Eye (tissue), 1 donor: ENCODE results near the gene PGD.
A peak's percentile ranks its signal among the peaks of the same experiment; 100 is the strongest.

ENCODE experiments used
- DNase-seq: peaks from one replicate; pipeline ENCODE4 v3.0.0-alpha.2; 2015

PGD gene

GRCh38 chr1:10398734-10399443, at the start of gene PGD:
PGD (plus strand) TSS chr1:10399064; CDS start chr1:10399118, 54 bp downstream.
- DNase-seq, result peak; percentile 99

- no peak for DNase-seq
Measured at GRCh38 chr1:10353282-10353681, 45.6 kb upstream of the PGD start.

GRCh38 chr1:10353693-10354092, 45.2 kb upstream of the PGD start:
- no peak for DNase-seq

- no peak for DNase-seq
Measured at GRCh38 chr1:10360045-10360444, 38.8 kb upstream of the PGD start.

GRCh38 chr1:10361515-10361914, 37.3 kb upstream of the PGD start:
- DNase-seq, result no peak

GRCh38 chr1:10368194-10368593, 30.7 kb upstream of the PGD start:
- no peak for DNase-seq

GRCh38 chr1:10374442-10374860, 24.4 kb upstream of the PGD start:
- DNase-seq, result no peak

- DNase-seq, result peak; percentile 82
Measured at GRCh38 chr1:10377365-10378029, 21.4 kb upstream of the PGD start.

GRCh38 chr1:10378081-10378841, 20.6 kb upstream of the PGD start:
- DNase-seq, result no peak

- DNase-seq, result no peak
Measured at GRCh38 chr1:10379101-10379620, 19.7 kb upstream of the PGD start.

GRCh38 chr1:10379676-10380075, 19.2 kb upstream of the PGD start:
- DNase-seq, result no peak

GRCh38 chr1:10380594-10381275, 18.1 kb upstream of the PGD start:
- DNase-seq, result no peak

GRCh38 chr1:10383630-10384029, 15.2 kb upstream of the PGD start:
- no peak for DNase-seq

- DNase-seq, result no peak
Measured at GRCh38 chr1:10384219-10384618, 14.6 kb upstream of the PGD start.

GRCh38 chr1:10386761-10387676, 11.8 kb upstream of the PGD start:
- no peak for DNase-seq

- DNase-seq, result peak; percentile 82
Measured at GRCh38 chr1:10387677-10388386, 11.0 kb upstream of the PGD start.

- no peak for DNase-seq
Measured at GRCh38 chr1:10388387-10388715, 10.5 kb upstream of the PGD start.

- DNase-seq, result no peak
Measured at GRCh38 chr1:10389271-10389973, 9.4 kb upstream of the PGD start.

- DNase-seq, result no peak
Measured at GRCh38 chr1:10396870-10397269, 2.0 kb upstream of the PGD start.

GRCh38 chr1:10398278-10398733, 558 bp upstream of the PGD start:
- no peak for DNase-seq
